ENCODE results near the gene MCOLN1.
A peak's percentile ranks its signal among the peaks of the same experiment; 100 is the strongest.

MCOLN1 gene

DNA sequence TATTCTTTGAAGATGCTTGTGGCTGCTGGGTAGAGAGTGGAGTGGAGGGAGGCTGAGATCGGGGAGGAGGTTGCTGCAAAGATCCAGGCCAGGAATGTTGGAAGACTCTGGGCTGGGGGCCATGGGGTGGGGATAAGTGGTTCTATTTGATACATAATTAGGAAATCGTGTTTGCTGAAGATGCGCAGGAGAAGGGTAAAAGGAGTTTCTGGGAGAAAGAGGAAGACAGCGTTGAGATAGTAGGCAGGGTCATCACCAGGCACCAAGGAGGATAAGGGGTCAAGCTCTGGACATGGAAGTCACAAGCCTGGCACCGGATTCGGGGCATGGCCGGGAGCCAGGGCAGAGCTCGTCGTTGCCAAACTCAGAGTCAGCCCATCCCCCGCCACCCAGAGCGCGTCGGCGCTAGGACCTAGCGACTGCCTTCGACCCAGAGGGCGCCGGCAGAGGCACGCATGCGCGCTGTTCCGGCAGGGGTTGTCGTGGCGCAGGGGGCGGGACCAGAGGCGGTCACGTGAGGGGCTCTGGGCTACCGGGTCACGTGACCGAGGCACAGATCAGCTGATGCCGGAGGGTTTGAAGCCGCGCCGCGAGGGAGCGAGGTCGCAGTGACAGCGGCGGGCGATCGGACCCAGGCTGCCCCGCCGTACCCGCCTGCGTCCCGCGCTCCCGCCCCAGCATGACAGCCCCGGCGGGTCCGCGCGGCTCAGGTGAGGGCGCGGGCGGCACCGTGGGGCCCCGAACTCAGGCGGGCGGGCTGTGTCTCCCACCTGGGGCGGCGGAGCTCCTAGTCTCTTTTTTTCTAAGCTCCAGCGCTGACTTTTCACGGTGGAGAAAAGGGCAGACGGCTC lies at the start of gene MCOLN1:
Gene MCOLN1 (plus strand): TSS at position 553 of the 851 bp plus-strand sequence. CDS start 127 bp downstream, at position 680.
- TF ChIP-seq, protein P1, sequence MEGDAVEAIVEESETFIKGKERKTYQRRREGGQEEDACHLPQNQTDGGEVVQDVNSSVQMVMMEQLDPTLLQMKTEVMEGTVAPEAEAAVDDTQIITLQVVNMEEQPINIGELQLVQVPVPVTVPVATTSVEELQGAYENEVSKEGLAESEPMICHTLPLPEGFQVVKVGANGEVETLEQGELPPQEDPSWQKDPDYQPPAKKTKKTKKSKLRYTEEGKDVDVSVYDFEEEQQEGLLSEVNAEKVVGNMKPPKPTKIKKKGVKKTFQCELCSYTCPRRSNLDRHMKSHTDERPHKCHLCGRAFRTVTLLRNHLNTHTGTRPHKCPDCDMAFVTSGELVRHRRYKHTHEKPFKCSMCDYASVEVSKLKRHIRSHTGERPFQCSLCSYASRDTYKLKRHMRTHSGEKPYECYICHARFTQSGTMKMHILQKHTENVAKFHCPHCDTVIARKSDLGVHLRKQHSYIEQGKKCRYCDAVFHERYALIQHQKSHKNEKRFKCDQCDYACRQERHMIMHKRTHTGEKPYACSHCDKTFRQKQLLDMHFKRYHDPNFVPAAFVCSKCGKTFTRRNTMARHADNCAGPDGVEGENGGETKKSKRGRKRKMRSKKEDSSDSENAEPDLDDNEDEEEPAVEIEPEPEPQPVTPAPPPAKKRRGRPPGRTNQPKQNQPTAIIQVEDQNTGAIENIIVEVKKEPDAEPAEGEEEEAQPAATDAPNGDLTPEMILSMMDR (IDR thresholded peaks at IDR 0.05; ENCODE audit: control insufficient read depth, insufficient read depth, low read depth, low read length, missing control alignments): no peak
- DNase-seq (ENCODE audit: low read depth): peak; percentile 76
- H3K4me3 ChIP-seq (ENCODE audit: control insufficient read depth, low read depth, low read length): peak within 1 kb of the TSS; percentile 72

DNA sequence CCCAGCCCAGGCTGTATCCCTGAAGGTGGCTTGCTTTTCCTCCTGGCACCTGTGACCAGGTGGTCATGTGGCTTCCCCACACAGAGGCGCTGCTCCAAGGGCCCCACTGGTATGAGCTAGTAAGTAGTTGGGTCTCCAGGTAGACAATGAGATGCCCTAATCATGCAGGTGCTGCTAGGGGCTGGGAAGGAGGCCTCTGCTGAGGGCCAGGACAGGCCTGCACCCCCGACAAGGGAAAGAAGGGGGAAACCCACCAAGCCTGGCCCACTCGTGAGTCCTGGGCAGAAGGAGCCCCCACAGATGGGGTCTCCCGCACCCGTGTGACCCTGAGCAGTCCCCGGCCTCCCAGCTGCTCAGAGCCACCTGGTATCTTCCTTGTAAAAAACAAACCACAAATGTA lies 46.8 kb upstream of the MCOLN1 start:
- TF ChIP-seq, protein P1 (IDR thresholded peaks at IDR 0.05; ENCODE audit: control insufficient read depth, insufficient read depth, low read depth, low read length, missing control alignments): no peak
- no peak overlapping the region for H3K4me3 ChIP-seq (ENCODE audit: control insufficient read depth, low read depth, low read length)
- DNase-seq (ENCODE audit: low read depth): no peak

DNA sequence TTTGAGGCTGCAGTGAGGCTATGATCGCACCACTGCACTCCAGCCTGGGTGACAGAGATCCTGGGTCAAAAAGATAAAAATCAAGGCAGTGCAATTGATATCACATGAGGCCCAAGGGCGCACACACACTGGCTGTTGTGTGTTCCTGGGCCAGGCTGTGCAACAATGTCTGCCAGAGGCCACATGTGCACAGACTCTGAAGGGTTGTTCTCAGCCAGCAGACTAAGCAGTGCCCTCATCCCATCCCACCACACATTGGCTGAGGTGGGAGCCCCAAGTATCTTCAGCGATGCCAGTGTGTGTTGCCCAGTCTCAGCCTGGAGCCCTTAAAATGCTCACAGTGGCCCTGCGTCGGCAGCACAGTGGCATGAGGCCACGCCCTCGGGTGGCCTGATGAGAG lies 46.2 kb upstream of the MCOLN1 start:
- TF ChIP-seq, protein P1 (IDR thresholded peaks at IDR 0.05; ENCODE audit: control insufficient read depth, insufficient read depth, low read depth, low read length, missing control alignments): no peak
- no peak for DNase-seq (ENCODE audit: low read depth)

DNA sequence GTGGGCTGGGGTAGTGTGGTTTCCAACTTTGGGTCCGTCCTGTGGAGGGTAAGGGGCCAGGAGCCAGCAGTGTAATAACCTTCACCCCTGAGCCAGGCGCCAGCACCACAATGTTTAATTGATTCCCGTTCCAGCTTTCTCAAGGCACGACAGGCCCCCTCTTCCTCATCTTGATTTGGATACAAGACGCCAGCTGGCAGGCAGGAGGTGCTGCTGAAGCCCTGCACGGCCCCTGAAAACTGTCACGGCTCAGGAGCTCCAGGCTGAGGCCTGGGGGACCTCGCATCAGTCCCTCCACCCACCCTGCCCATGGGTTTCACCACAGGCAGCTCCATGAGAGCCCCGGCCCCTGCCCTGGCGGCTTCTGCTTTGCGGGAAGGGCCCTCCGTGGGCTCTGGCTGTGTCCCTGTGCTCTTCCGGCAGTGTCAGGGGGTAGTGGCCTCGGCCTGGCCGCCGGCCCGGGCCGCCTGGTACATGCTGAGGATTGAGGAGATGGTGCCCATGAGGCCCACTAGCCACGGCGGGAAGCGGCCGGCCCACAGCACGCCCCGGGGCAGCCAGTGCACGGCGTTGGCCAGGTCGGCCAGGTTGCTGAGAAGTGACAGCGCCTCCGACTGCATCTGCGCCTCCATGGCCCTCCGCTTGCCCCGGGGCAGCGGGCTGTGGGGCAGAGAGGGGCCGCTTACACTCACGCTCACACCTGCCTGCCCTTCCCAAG lies 45.5 kb upstream of the MCOLN1 start:
- H3K4me3 ChIP-seq (ENCODE audit: control insufficient read depth, low read depth, low read length): no peak overlapping the region

More for the DNA sequence above, 46.2 kb upstream of the MCOLN1 start:
- no peak overlapping the region for H3K4me3 ChIP-seq (ENCODE audit: control insufficient read depth, low read depth, low read length)

DNA sequence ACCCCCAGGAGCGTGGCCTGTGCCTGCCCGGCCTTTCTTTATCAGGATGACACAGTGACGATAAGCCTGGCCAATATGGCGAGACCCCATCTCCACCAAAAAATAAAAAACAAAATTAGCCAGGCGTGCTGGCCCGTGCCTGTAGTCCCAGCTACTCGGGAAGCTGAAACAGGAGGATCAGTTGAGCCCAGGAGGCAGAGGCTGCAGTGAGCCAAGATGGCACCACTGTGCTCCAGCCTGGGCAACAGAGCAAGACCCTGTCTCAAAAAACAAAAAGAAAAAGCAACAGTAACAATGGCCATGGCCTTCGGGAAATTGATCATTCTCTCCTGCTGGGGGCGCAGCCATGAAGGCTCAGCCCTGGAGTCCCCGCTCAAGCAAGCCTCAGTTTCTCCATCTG lies 44.7 kb upstream of the MCOLN1 start:
- H3K4me3 ChIP-seq (ENCODE audit: control insufficient read depth, low read depth, low read length): no peak overlapping the region
- no peak for DNase-seq (ENCODE audit: low read depth)
- TF ChIP-seq, protein P1 (IDR thresholded peaks at IDR 0.05; ENCODE audit: control insufficient read depth, insufficient read depth, low read depth, low read length, missing control alignments): no peak

More for the DNA sequence above, 45.5 kb upstream of the MCOLN1 start:
- no peak for DNase-seq (ENCODE audit: low read depth)
- TF ChIP-seq, protein P1 (IDR thresholded peaks at IDR 0.05; ENCODE audit: control insufficient read depth, insufficient read depth, low read depth, low read length, missing control alignments): no peak

DNA sequence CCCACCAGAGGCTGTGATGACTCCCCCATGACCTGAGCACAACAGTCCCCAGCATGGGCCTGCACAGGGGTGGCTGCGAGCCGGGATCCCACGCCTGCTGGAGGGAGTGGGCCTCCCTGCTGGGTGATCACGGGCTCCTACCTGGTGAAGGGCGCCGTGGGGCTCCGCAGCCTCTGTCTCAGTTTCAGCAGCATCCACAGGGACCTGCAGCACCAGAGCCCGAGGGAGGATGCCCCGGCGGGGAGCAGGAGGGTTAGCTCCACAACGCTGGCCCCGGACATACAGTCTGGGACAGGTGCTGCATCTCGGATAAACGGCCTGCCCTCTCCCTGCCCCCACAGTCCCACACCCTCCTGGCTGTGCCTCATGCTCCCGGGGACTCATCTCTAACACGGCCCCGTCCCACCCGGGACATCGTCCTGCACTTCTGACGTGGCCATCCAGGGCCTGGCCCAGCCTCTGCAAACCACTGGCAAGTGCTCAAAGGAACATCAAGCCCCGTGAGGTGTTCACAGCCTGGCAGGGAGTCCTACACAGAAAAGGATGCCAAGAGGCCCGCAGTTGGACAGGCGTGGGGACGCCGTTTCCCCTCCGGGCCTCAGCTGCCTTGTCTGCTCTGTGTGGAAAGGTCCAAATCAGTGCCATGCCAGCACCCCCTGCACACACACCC lies 44.1 kb upstream of the MCOLN1 start:
- no peak for DNase-seq (ENCODE audit: low read depth)
- TF ChIP-seq, protein P1 (IDR thresholded peaks at IDR 0.05; ENCODE audit: control insufficient read depth, insufficient read depth, low read depth, low read length, missing control alignments): no peak
- H3K4me3 ChIP-seq (ENCODE audit: control insufficient read depth, low read depth, low read length): no peak overlapping the region

Data from AG09309 (cell line).